Neural crest cell (in vitro differentiated cells): ENCODE data around the gene F3. TPM values are rescaled to one million over a fixed set of nuclear protein-coding genes. Genes with fewer than 3 reads are reported as not detected.
A peak's percentile ranks its signal among the peaks of the same experiment; 100 is the strongest.

Source experiments
- DNase-seq: peaks from one replicate; pipeline ENCODE4 v3.0.0; 2021; ENCODE audit warnings: low read depth, mixed read lengths, low spot score
- H3K27ac Mint-ChIP-seq: one replicate; pipeline ENCODE4 v1.8.0; 2021; ENCODE audit warnings: mild to moderate bottlenecking, mixed read lengths; ENCODE audit not compliant: unreplicated experiment
- H3K27me3 Mint-ChIP-seq: 2 replicates; pipeline ENCODE4 v1.8.0; 2021; ENCODE audit warnings: low read depth, mild to moderate bottlenecking, mixed read lengths
- H3K36me3 Mint-ChIP-seq: 2 replicates; pipeline ENCODE4 v1.8.0; 2021; ENCODE audit warnings: low read depth, mild to moderate bottlenecking, mixed read lengths
- H3K4me1 Mint-ChIP-seq: 2 replicates; pipeline ENCODE4 v1.8.0; 2021; ENCODE audit warnings: mixed read lengths
- H3K4me3 Mint-ChIP-seq: one replicate; pipeline ENCODE4 v1.8.0; 2021; ENCODE audit warnings: mild to moderate bottlenecking, mixed read lengths
- H3K9me3 Mint-ChIP-seq: 2 replicates; pipeline ENCODE4 v1.8.0; 2021; ENCODE audit warnings: mixed read lengths
- total RNA-seq: library from RNA; stranded (reverse); gene quantifications from 2 replicates; pipeline ENCODE4 v1.2.1, GENCODE V29; 2021
- TF ChIP-seq, protein P1 (sequence below): fragments of 200-600 bp; sonication (generic); conservative IDR thresholded peaks from 2 replicates; pipeline ENCODE4 v1.5.0; 2021; ENCODE audit warnings: antibody characterized with exemption, mild to moderate bottlenecking

Gene F3
- total RNA-seq, 1 donor from 2014 or later = 4.6 TPM

DNA sequence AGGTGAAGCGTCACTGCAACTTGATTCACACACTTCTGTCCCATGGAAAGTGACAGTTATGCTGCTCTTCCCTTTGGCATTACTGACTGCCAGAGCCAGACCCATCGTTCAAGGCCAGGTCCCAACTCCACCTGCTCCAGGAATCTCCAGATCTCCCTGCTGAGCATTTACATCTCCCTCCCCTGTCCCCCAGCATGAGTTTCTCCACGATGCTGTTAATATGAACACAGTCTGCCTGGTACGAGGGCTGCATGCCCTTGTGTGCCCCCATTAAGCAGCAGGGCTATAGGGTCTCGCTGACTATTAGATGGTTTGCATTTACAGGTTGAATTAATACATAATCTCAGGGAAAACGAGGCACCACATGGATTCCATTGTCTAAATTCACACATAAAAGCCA is 4.3 kb downstream of the F3 start:
- no peak for DNase-seq
- Mint-ChIP-seq H3K27me3 (peaks cover 30% of the 10 kb centered on the region), H3K9me3 (no peaks in the 10 kb centered on the region), H3K27ac (no peak overlapping the region), H3K4me3 (peak overlapping the region; percentile 26), H3K36me3 (peaks cover 6% of the 10 kb centered on the region), H3K4me1 (peaks cover 30% of the 10 kb centered on the region)
- TF ChIP-seq, protein P1, sequence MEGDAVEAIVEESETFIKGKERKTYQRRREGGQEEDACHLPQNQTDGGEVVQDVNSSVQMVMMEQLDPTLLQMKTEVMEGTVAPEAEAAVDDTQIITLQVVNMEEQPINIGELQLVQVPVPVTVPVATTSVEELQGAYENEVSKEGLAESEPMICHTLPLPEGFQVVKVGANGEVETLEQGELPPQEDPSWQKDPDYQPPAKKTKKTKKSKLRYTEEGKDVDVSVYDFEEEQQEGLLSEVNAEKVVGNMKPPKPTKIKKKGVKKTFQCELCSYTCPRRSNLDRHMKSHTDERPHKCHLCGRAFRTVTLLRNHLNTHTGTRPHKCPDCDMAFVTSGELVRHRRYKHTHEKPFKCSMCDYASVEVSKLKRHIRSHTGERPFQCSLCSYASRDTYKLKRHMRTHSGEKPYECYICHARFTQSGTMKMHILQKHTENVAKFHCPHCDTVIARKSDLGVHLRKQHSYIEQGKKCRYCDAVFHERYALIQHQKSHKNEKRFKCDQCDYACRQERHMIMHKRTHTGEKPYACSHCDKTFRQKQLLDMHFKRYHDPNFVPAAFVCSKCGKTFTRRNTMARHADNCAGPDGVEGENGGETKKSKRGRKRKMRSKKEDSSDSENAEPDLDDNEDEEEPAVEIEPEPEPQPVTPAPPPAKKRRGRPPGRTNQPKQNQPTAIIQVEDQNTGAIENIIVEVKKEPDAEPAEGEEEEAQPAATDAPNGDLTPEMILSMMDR = no peak

DNA sequence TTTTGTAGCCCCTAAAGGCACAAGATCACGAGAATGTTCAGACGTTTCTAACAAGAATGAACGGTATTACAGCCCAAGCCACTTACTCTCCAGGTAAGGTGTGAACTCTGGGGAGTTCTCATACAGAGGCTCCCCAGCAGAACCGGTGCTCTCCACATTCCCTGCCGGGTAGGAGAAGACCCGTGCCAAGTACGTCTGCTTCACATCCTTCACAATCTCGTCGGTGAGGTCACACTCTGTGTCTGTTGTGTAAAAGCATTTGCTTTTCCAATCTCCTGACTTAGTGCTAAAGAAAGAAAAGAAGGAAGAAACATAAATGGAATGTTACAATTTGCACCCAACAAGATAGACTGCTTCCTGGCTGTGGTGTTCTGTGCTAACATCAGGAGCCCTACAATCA is 5.7 kb downstream of the F3 start:
- Mint-ChIP-seq H3K36me3 (peaks cover 8% of the 10 kb centered on the region), H3K4me1 (peaks cover 24% of the 10 kb centered on the region), H3K4me3 (no peak overlapping the region)

GRCh38 chr1:94535095-94535494 is 6.5 kb downstream of the F3 start:
- TF ChIP-seq, protein P1 = no peak
- Mint-ChIP-seq H3K36me3 (peaks cover 11% of the 10 kb centered on the region), H3K27me3 (peaks cover 14% of the 10 kb centered on the region), H3K9me3 (no peaks in the 10 kb centered on the region), H3K27ac (no peak overlapping the region), H3K4me3 (no peak overlapping the region), H3K4me1 (peaks cover 16% of the 10 kb centered on the region)
- DNase-seq = no peak

More for the DNA sequence above, 5.7 kb downstream of the F3 start:
- H3K27ac Mint-ChIP-seq = no peak overlapping the region
- TF ChIP-seq, protein P1 = no peak
- H3K9me3 Mint-ChIP-seq = no peaks in the 10 kb centered on the region
- DNase-seq = no peak
- H3K27me3 Mint-ChIP-seq = peaks cover 22% of the 10 kb centered on the region

- H3K9me3 Mint-ChIP-seq = no peaks in the 10 kb centered on the region
- no peak overlapping the region for H3K4me3 Mint-ChIP-seq
- H3K27me3 Mint-ChIP-seq = no peaks in the 10 kb centered on the region
- no peak overlapping the region for H3K27ac Mint-ChIP-seq
- peaks cover 11% of the 10 kb centered on the region for H3K4me1 Mint-ChIP-seq
- peaks cover 7% of the 10 kb centered on the region for H3K36me3 Mint-ChIP-seq
- TF ChIP-seq, protein P1 = no peak
- DNase-seq = no peak
These were observed 9.5 kb downstream of the F3 start for GRCh38 chr1:94532077-94532476.

GRCh38 chr1:94531664-94532063 is 9.9 kb downstream of the F3 start:
- H3K4me1 Mint-ChIP-seq = peaks cover 11% of the 10 kb centered on the region
- H3K27ac Mint-ChIP-seq = no peak overlapping the region
- no peak for DNase-seq
- H3K9me3 Mint-ChIP-seq = no peaks in the 10 kb centered on the region
- TF ChIP-seq, protein P1 = no peak
- H3K27me3 Mint-ChIP-seq = no peaks in the 10 kb centered on the region
- H3K36me3 Mint-ChIP-seq = peaks cover 7% of the 10 kb centered on the region
- H3K4me3 Mint-ChIP-seq = no peak overlapping the region
